HG03469 (cell line): ENCODE results near the gene ANXA1.

Experiments
- ATAC-seq: cut with Tn5 transposase; IDR thresholded peaks from one replicate; pipeline ENCODE4 v1.9.1; 2021; ENCODE audit warnings: mild to moderate bottlenecking, moderate library complexity, moderate number of reproducible peaks; ENCODE audit not compliant: unreplicated experiment

The ANXA1 gene

GRCh38 chr9:73137914-73138313, 13.8 kb upstream of the ANXA1 start:
- no peak for ATAC-seq

GRCh38 chr9:73138516-73138915, 13.1 kb upstream of the ANXA1 start:
- ATAC-seq: no peak

GRCh38 chr9:73141282-73141681, 10.4 kb upstream of the ANXA1 start:
- ATAC-seq: no peak

GRCh38 chr9:73143711-73144328, 7.8 kb upstream of the ANXA1 start:
- no peak for ATAC-seq

DNA sequence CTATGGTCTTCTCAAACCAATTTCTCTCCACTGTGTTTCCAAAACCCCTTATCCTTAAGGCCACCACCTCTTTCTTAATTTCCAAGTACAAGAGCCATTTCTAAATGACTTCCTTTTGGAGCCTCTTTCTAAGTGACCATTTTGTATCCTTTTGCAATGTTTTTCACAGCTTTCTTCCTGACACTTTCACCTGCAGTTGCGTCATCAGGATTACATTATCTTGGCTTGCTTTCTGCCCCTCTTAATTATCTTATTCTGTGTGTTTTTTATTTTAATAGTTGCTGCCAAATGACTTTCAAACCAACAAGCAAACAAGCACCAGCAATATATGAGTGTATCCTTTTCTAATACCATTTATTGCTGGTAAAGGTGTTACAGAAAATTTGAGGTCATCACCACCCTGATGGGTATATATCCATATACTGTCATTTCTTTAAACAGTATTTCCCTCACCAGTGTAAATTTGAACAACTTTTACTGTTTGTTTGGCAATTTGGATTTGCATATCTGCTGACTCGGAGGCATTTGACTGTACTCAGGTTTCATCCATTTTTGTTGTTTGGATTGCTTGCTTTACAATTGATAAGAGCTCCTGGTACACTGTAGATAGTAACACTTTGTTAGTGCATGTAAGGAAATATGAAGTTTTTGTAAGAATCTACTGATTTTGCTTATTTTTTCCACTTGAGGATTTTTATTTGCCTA, 5.4 kb upstream of the ANXA1 start:
- ATAC-seq: no peak

DNA sequence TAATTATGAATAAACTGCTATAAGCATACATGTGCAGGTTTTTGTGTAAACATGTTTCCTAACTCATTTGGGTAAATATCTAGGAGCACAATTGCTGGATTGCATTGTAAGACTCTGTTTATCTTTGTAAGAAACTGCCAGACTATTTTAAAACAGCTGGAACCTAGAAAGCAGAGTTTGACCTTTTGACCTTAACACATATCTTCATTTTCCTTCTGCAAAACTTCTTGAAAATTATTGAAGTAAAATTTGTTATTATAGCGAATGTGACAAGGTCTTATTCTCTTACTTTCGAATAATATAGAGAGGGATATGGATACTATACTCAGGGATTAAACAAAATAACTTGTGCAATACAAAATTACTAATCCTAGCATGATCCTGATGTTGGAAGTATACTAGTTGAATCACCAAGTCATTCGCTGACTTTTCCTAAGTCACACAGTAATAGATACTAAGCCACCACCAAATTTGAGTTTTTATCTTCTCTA, 3.2 kb upstream of the ANXA1 start:
- ATAC-seq: no peak

GRCh38 chr9:73149371-73150067, 2.1 kb upstream of the ANXA1 start:
- peak; percentile 74 for ATAC-seq

DNA sequence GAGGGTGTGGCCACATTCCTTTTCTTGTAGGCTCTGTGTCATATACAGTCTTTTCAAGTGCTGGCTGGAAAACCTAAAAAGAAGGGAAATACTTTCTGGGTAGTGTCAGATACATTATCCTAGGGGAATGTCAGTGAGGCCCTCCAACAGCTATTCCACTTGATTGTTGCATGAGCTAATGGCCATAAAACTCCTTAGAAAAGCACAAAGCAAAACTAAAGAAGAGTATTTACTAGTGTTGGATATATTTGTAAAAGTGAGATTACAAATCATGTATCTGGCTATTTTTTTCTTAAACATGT, 829 bp downstream of the ANXA1 start:
- no peak for ATAC-seq

DNA sequence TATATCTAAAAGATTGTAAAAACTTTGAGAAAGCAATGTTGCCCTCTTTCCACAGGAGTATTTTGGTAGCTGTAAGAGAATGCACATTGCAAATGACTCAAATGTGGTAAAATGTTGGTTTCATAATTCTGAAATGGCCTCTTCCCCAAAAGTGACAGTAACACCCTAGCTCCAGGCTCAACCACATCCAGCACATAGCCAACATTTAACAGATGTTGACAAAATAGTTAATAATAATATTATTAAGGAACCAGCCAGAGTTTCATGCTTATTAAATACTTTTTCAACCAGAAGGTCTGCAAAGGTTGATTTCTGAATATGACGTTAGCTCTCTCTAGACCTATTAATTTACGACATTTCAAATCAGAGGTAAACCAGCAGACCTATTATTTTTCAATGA, 1.3 kb downstream of the ANXA1 start:
- peak; percentile 75 for ATAC-seq

DNA sequence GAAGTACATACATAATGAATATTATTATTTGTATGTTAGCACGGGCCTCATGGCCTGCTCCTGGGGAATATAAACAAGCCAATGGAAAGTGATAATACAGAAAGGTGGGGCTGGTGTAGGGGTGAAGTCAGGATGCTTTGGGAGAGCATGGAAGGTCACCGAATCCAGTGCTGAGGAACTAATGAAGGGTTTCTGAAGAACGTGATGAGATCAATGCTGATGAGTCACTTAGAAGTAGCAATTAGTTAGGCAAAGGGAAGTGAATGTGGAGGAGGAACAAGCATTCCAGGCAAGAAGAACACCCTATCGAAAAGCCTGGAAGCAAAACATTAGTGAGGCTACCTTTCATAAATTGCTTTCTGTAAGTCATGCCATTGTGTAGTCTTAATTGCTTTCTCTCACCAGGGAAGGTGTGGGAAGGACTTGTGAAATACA, 2.1 kb downstream of the ANXA1 start:
- ATAC-seq: no peak

- no peak for ATAC-seq
Observed at GRCh38 chr9:73154271-73154670, 2.6 kb downstream of the ANXA1 start.

DNA sequence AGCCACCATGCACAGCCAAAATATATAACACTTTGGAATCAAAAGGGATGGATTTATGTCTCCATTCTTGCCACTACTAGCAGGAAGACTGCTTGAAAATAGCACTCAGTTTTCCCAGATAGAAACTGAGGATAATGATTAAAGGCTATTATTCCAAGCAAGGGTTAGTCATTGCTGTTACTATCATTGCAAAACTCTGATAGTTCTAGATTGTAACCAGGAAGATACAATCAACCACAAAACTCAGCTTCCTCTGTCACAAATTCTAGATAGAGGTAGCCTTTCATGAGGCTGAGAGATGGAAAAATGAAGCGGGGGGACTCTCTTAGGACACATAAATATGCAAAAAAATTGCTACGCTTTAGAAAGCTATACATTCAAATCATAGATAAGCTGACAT, 3.1 kb downstream of the ANXA1 start:
- ATAC-seq: no peak

DNA sequence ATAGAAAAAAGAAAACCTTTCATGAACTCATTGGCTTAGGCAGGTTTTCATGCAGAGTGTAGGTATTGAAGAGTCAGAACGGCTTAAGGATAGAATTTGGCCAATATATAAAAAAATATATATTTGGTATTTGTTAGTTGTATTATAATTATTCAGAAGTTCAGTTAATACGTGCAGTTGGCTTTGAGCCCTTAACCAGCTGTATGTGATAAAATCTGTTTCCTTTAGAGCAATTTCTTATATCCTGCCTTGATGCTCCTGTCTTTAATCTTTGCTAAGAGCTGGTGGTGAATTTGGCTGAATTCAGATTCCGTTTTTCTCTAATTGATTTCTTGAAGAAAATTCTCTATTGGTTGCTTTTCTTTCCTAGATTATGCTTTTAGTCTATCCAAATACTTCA, 3.7 kb downstream of the ANXA1 start:
- ATAC-seq: no peak

DNA sequence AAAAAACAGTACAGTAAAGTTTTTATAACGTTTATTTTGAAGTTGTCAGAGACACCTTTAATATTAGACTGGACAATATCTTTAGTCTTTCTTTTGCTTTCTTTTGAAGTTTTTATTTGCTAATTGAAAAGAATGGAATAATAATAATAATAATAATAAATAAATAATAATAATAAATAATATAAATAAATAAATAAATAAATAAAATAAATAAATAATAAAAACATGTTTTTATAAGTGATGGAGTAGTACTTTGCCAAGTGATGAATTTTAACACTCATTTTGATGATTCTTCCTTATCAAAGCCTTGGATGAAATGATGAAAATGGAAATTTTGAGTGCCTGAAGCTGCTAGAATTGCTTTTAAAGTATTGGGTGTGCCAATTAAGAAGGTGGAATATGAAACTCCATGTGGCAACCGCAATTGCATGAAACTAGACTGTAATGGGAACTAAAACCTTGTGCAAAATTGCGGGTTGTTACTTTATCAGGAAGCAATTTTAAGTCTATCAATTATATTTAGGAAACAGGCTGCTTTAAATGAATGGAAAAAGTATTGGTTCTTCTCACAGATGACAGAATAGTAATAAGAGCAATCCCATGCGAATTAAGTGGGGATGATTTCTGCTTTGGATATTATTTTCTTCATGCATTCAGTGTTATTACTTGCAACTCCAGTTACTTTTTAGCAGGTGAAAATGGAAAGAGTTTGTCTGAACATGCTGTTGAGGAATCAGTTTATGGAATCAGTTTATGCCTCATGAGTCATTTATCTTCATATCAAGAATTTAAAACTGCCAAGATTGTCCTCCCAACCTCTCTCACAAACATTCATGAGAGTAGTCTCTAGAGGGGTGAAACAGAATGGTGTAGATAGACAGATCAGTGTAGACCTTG, 4.6 kb downstream of the ANXA1 start:
- no peak for ATAC-seq

GRCh38 chr9:73156865-73157187, 5.2 kb downstream of the ANXA1 start:
- no peak for ATAC-seq

GRCh38 chr9:73157811-73158210, 6.1 kb downstream of the ANXA1 start:
- ATAC-seq: no peak

- no peak for ATAC-seq
Observed at GRCh38 chr9:73158723-73159122, 7.1 kb downstream of the ANXA1 start.

DNA sequence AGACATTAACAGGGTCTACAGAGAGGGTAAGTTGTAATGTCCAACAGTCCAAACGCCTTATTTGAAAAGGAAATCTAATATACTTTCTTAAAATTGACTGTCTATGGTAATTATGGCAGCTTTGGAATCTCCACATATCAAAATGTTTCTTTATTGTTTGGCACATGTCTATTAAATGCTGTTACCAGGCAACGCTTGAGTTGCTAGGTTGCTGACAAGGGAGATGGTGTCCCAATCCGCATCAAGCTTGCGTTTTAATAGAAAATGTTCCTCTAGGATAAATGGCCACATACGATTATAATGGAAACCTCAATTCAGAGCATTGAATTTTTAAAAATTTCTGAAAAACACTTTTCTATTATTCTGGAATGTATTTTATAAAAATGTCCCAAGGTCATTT, 9.2 kb downstream of the ANXA1 start:
- no peak for ATAC-seq

- ATAC-seq: no peak
Observed at GRCh38 chr9:73162987-73163768, 11.5 kb downstream of the ANXA1 start.

DNA sequence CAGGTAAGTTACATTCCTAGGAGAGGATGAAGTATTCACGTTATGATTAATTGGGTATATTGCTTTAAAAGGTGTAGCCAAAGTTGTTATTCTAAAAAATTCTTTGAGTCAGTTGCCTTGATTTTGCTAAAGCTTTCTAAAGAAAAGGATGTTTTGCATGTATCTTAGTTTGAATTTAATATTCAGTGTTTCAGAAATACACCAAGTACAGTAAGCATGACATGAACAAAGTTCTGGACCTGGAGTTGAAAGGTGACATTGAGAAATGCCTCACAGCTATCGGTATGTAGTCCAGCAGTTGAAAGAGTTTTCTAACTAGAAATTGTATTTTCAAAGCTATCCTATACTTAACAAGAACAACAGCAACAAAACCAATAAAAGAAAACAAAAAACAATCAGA, 14.2 kb downstream of the ANXA1 start:
- ATAC-seq: no peak

DNA sequence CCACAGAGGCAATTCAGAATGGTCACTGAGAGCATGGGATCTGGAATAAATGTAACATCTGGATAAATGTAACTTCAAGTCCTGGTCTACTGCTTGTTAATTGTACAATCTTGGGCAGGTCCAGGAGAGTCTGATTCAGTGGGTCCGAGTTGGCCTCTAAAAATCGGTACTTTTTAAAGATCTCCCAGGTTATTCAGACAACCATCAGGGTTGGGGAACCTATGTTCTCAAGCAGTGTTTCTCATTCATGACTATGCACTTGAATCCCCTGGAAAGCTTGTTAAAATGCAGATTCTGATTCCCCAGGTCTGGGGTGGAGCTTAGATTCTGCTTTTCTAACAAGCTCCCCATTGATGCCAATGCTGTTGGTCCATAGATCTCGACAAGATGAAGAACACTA, 14.8 kb downstream of the ANXA1 start:
- ATAC-seq: no peak
